Gastrocnemius medialis (tissue), 4 donors: ENCODE measurements around the gene ECE2. TPM values are rescaled to one million over a fixed set of nuclear protein-coding genes. Genes with fewer than 3 reads are reported as not detected.

ENCODE experiments used
- ATAC-seq, 2 donors: fragments of 150-250 bp; one replicate each; pipeline ENCODE4 v1.9.1; 2016
- DNase-seq, 2 donors: peaks; one replicate each; pipeline ENCODE4 v3.0.0-alpha.2; 2019
- H3K27ac ChIP-seq, 4 donors: fragments of 200-600 bp; sonication (generic); 1 replicate in 1 of 4; 2 replicates in 3 of 4; pipeline ENCODE4 v1.5.1; 2016 to 2018; ENCODE audit warnings: mild to moderate bottlenecking in 2 of 4, moderate library complexity in 1 of 4
- H3K27me3 ChIP-seq, 3 donors: fragments of 200-600 bp; sonication (generic) in 2 of 3; 1 replicate in 1 of 3; 2 replicates in 2 of 3; pipeline versions ENCODE4 v1.5.1 to v1.6.0; 2016 to 2019; ENCODE audit warnings: mild to moderate bottlenecking in 1 of 3, moderate library complexity in 1 of 3
- H3K36me3 ChIP-seq, 2 donors: fragments of 200-600 bp; sonication (generic) in 1 of 2; one replicate each; pipeline ENCODE4 v1.5.1; 2017 to 2018
- H3K4me1 ChIP-seq, 2 donors: fragments of 200-600 bp; sonication (generic) in 1 of 2; one replicate each; pipeline ENCODE4 v1.5.1; 2016 to 2017; ENCODE audit warnings: mild to moderate bottlenecking in 2 of 2
- H3K4me3 ChIP-seq, 4 donors: fragments of 200-600 bp; sonication (generic) in 3 of 4; 1 replicate in 1 of 4; 2 replicates in 3 of 4; pipeline ENCODE4 v1.5.1; 2016 to 2019; ENCODE audit warnings: mild to moderate bottlenecking in 2 of 4
- H3K9me3 ChIP-seq, 3 donors: fragments of 200-600 bp; sonication (generic) in 2 of 3; 1 replicate in 1 of 3; 2 replicates in 2 of 3; pipeline ENCODE4 v1.5.1; 2016 to 2019
- CTCF ChIP-seq, 5 experiments: fragments of 450-650 bp in 3 of 5; fragments of 200-600 bp in 2 of 5; sonication (generic) in 2 of 5; IDR thresholded peaks in 4 of 5; conservative IDR thresholded peaks in 1 of 5; 1 replicate in 4 of 5; 2 replicates in 1 of 5; pipeline ENCODE4 v1.5.1; 2016 to 2019; ENCODE audit warnings: antibody characterized with exemption in 5 of 5, mild to moderate bottlenecking in 3 of 5, moderate library complexity in 3 of 5
- POLR2A ChIP-seq, 2 donors: fragments of 450-650 bp; IDR thresholded peaks; one replicate each; pipeline ENCODE4 v1.6.1; 2017; ENCODE audit warnings: antibody characterized with exemption in 2 of 2, mild to moderate bottlenecking in 2 of 2, moderate library complexity in 2 of 2
- in situ Hi-C, 4 donors: fragments of 200-750 bp; cut with MboI; loops; one replicate each; pipeline versions ENCODE4 v1.15.0 to v1.8.0; 2017; ENCODE audit warnings: low sequenced_read_pairs in 4 of 4
- intact Hi-C: fragments of 100-400 bp; cut with DNase I; formaldehyde crosslinking; loops from one replicate; pipeline ENCODE4 v1.15.1; 2023; ENCODE audit warnings: low total_unique reads
- total RNA-seq, 4 donors: library from RNA; depleted of rRNA; stranded (reverse); fragments of >200 nt; gene quantifications; one replicate each; pipeline versions ENCODE4 v1.1.0 to v1.2.3, GENCODE V29; 2016

Gene ECE2
- total RNA-seq, 4 donors from 2014 or later, result not detected

DNA sequence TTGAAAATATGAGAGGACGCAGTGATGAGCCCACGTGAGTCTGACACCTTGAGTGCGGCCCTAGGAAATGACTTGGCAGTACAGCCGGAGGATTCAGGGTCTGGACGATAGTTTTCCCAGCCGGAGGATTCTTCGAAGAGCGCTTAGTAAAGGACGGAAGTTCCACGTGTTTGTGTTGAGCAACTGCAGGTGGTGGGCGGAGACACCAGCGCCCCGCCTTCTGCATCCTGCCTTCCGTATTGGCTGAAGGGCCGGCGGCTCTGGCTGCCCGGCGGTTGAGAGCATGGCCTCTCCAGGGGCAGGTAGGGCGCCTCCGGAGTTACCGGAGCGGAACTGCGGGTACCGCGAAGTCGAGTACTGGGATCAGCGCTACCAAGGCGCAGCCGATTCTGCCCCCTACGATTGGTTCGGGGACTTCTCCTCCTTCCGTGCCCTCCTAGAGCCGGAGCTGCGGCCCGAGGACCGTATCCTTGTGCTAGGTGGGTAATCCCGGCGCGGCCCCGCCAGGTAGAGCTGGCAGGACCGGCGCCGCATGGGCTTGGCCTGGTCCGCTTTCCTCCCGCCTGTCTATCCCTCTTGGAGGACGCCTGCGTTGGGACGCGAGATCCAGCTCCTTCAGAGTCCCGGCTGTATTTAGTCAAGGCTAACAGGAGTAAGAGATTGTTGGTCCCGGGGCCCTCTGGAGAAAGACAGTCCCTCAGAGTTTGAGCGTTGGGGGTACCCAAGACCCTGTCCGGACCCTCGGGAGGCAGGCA is 26.2 kb upstream of the ECE2 start, which contains the start of gene EEF1AKMT4:
Gene EEF1AKMT4, plus strand, starts transcription at position 261 of the 755 bp plus-strand sequence. Its CDS starts 23 bp downstream, at position 284.
- TF ChIP-seq POLR2A (IDR thresholded peaks at IDR 0.05), result peak; percentile 55 to 59
- TF ChIP-seq CTCF (IDR thresholded peaks at IDR 0.05 in 4 of 5, conservative IDR thresholded peaks at IDR 0.05 in 1 of 5), result peak; percentile 39 to 68 (median 59)
- peak; percentile 91 to 94 for ATAC-seq
- H3K36me3 ChIP-seq, result peaks cover 0 to 16% of the 10 kb centered on the region in 2 donors
- no peaks in the 10 kb centered on the region for H3K27me3 ChIP-seq
- no peaks in the 10 kb centered on the region for H3K9me3 ChIP-seq
- H3K27ac ChIP-seq, result peak within 1 kb of the TSS; percentile 91 to 95 (median 94)
- intact Hi-C loops, result loop anchor here (1.0 to 5.0 kb wide), 11 partner anchors 21 to 365 kb away; partner anchors contain the start of genes ABCC5, ABCF3, AP2M1 and DVL3
- in situ Hi-C loops, result loop anchor here in 2 of 4 donors (10.0 to 25.0 kb wide), 3 partner anchors 105 to 362 kb away; partner anchors contain the start of genes PARL (in 2 of the 2) and EIF2B5 (in 1 of the 2)
- DNase-seq, result peak; percentile 95 to 97
- peak within 1 kb of the TSS; percentile 85 to 95 (median 90) for H3K4me3 ChIP-seq
- peaks cover 17 to 20% of the 10 kb centered on the region in 2 donors for H3K4me1 ChIP-seq

DNA sequence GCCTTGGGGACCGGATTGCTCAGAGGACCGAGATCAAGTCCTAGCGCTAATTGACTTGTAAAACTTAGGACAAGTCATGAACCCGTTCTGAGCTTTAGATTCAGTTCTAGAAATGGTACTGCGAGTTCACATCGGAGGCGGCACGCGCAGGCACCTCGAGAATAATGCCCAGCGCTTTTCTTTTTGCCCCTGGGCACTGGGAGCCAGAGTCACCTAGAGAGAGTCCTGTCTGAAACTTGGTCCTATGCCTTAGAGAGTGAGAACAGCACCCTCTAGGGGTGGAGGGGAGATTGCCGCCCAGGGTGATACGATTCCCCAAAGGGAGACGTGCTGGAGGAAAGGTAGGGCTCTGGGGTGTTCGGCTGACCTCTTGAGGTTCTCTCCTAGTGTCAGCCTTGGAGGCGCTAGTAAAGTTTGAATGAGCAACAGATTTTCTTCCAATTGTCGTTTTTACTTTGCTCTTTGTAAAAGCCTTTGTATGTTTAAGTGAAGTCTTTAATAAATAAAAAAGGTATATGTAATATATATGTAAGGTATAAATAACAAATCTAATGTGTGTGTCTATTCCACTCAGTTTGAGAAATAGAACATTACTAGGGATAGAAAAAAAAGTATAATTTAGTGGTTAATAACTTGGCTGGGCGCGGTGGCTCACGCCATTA is 25.5 kb upstream of the ECE2 start:
- Histone ChIP-seq H3K4me3 (peak overlapping the region; percentile 85 to 95 (median 90)), H3K9me3 (no peaks in the 10 kb centered on the region), H3K4me1 (peaks cover 17 to 20% of the 10 kb centered on the region in 2 donors), H3K27ac (peak overlapping the region; percentile 91 to 95 (median 94)), H3K27me3 (no peaks in the 10 kb centered on the region), H3K36me3 (peaks cover 0 to 8% of the 10 kb centered on the region in 2 donors)
- intact Hi-C loops (loop anchor here (2.0 kb wide), 1 partner anchor 21 kb away; the partner anchor contains the start of gene VWA5B2), in situ Hi-C loops (loop anchor here in 1 of 4 donors (25.0 kb wide), 1 partner anchor 363 kb away; the partner anchor contains the start of gene PARL)
- TF ChIP-seq POLR2A (IDR thresholded peaks at IDR 0.05) (no peak), CTCF (IDR thresholded peaks at IDR 0.05 in 4 of 5, conservative IDR thresholded peaks at IDR 0.05 in 1 of 5) (peak; percentile 81 to 94 (median 88))
- ATAC-seq, result peak; percentile 80 to 82
- peak; percentile 59 to 85 for DNase-seq

DNA sequence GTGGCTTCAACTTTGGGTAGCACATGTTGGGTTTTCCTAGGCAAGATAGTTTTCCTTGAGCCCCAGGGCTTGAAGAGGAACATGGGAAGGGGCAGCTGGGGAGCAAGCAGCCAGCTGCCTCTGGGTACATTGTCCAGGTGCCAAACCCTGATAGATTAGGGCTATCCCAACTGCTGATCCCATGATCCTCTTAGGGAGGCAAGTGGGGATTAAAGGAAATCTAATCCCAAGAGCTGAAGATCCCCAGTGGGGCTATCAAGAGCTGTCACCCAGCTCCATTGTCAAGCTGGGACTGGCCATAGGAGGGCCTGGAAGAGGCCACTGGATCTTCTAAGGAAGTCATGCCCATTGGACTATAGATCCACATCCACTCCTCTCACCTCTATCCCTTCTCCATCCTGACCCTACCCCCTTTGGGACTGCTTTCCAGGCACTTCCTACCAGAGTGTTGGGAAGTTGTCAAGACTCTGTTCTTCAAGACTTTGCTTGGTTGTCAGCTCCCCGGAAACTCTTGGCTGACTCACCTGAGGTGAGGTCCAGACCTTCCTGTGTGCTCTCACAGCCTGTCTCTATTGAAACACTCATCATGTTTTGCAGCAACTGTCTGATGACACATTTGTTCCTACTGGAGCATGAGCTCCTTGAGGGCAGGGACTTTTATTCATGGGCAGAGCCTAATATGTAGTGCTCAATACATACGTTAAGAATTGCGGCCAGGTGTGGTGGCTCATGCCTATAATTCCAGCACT is 20.4 kb upstream of the ECE2 start:
- Histone ChIP-seq H3K4me3 (no peak overlapping the region), H3K36me3 (peaks cover 0 to 7% of the 10 kb centered on the region in 2 donors), H3K4me1 (peaks cover 1 to 7% of the 10 kb centered on the region in 2 donors), H3K9me3 (no peaks in the 10 kb centered on the region), H3K27me3 (peaks cover 4 to 21% (median 17%) of the 10 kb centered on the region in 3 donors), H3K27ac (no peak overlapping the region)
- no peak for DNase-seq
- in situ Hi-C loops (loop anchor here in 1 of 4 donors (25.0 kb wide), 1 partner anchor 368 kb away; the partner anchor contains the start of gene PARL), intact Hi-C loops (no loop called here)
- no peak for ATAC-seq
- TF ChIP-seq CTCF (IDR thresholded peaks at IDR 0.05 in 4 of 5, conservative IDR thresholded peaks at IDR 0.05 in 1 of 5) (no peak), POLR2A (IDR thresholded peaks at IDR 0.05) (no peak)
